GM12873 (cell line): ENCODE results near the gene RAD50.

Experiments used
- CTCF ChIP-seq: IDR thresholded peaks from 2 replicates; pipeline ENCODE4 v1.5.1; 2012; ENCODE audit warnings: low read depth, mild to moderate bottlenecking, moderate library complexity, low read length, control low read depth; ENCODE audit not compliant: insufficient read depth; ENCODE audit errors: missing control alignments

RAD50 gene

GRCh38 chr5:132641241-132641723 is 84.5 kb downstream of the RAD50 start:
- TF ChIP-seq CTCF = no peak

GRCh38 chr5:132641841-132642240 is 85.1 kb downstream of the RAD50 start:
- no peak for TF ChIP-seq CTCF

DNA sequence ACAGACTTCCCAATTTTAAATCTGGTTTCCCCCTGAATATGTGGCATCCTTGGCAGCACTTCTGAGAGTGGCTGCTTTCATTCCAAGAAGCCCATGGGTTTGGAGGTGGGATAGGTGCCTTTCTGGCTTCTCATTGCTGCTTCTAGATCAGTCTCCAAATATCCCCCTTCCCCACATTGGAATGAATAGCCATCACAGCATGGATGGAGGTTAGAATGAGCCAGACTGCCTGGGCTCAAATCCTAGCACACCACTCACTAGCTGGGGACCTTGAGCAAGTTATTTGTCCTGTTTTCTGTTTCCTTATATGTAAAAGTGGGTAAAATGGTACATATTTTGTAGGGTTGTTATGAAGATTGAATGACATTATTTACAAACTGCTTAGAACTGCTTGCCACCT is 87.4 kb downstream of the RAD50 start:
- TF ChIP-seq CTCF = no peak

DNA sequence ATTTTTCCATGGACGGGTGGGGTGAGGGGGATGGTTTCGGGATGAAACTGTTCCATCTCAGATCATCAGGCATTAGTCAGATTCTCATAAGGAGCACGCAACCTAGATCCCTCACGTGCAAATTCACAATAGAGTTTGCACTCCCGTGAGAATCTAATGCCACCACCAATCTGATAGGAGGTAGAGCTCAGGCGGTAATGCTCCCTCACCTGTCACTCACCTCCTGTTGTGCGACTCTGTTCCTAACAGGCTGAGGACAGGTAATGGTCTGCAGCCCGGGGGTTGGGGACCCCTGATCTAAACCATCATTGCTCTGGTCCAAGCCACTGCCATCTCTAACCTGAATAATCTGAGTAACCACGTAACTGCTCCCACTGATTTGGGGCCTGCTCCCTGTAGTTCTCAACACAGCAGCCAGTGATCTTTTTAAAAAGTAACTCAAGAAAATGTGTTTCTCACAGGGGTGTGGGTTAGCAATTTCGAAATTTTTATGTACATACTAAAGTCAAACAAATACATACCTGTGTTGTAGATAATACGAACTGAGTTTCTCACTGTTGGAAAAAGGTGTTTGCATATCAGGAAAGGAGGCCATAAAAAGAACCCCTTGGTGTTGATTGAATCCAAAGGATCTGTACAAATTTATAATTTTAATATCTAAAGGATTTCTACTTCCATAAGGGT is 89.9 kb downstream of the RAD50 start:
- no peak for TF ChIP-seq CTCF

GRCh38 chr5:132647473-132647872 is 90.7 kb downstream of the RAD50 start:
- no peak for TF ChIP-seq CTCF

- TF ChIP-seq CTCF = no peak
These were observed 91.6 kb downstream of the RAD50 start for GRCh38 chr5:132648355-132648754.

DNA sequence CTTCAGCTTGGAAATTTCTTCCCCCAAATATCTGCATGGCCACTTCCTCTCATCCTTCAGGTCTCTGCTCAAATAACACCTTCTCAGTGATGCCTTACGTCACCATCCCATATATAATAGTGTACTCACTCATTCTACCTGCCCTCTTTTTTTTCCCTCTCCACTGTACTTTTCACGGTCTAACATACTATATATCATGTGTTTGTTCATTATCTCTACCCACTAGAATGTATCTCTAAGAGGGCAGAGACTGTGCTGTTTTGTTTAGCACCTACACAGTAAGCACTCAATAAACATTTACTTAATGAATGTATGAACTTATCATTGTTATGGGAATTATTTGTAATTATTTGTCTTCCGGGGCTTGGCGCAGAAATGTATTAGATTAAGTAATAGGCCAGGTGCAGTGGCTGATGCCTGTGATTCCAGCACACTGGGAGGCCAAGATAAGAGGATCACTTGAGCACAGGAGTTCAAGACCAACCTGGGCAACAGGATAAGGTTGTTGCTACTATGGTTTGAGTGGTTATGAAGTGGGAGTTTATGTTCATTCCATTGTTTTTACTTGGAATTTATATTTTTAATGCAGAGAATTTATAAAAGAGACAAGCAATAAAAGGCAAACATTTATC is 95.2 kb downstream of the RAD50 start:
- no peak for TF ChIP-seq CTCF
